B cell (primary cell): Measurements from ENCODE around the gene C1orf56. TPM values are rescaled to one million over a fixed set of nuclear protein-coding genes. Genes with fewer than 3 reads are reported as not detected.

Experiments
- ATAC-seq: fragments of 200-7000 bp; cut with Tn5 transposase; one replicate; pipeline ENCODE4 v1.10.0; 2021; ENCODE audit warnings: low read depth, mild to moderate bottlenecking, moderate number of reproducible peaks, moderate library complexity
- CTCF ChIA-PET: fragments of 350-600 bp; sonication (Branson Sonifier 250); formaldehyde crosslinking; loops from one replicate; lab custom pipeline; 2021; ENCODE audit warnings: antibody characterized with exemption, inconsistent platforms; lab: Charles Lee
- POLR2A ChIA-PET: fragments of 350-600 bp; sonication (Branson Sonifier 250); formaldehyde crosslinking; loops from one replicate; lab custom pipeline; 2021; ENCODE audit warnings: antibody characterized with exemption; lab: Charles Lee
- DNase-seq: peaks from one replicate; pipeline ENCODE4 v3.0.0; 2013
- H2AFZ ChIP-seq: 2 replicates; pipeline ENCODE4 v1.6.1; 2012; ENCODE audit warnings: mild to moderate bottlenecking, low read depth, low read length; ENCODE audit not compliant: insufficient read depth, poor library complexity, severe bottlenecking
- H3K27ac ChIP-seq, 2 donors: 1 replicate in 1 of 2; 2 replicates in 1 of 2; pipeline ENCODE4 v1.5.1; 2012 to 2013; ENCODE audit warnings: low read length in 2 of 2, mild to moderate bottlenecking in 2 of 2, moderate library complexity in 1 of 2
- H3K27me3 ChIP-seq, 4 experiments: fragments of 200-600 bp in 1 of 4; sonication (generic) in 1 of 4; replicated peaks in 1 of 4; 1 replicate in 2 of 4; 2 replicates in 2 of 4; pipeline versions ENCODE4 v1.6.1 to v1.7.0; 2013 to 2016; ENCODE audit warnings: low read length in 3 of 4, mild to moderate bottlenecking in 2 of 4, mixed read lengths in 1 of 4, moderate library complexity in 1 of 4; ENCODE audit not compliant: insufficient read depth in 4 of 4, control insufficient read depth in 3 of 4; ENCODE audit errors: control extremely low read depth in 1 of 4
- H3K36me3 ChIP-seq, 2 experiments: replicated peaks in 1 of 2; 1 replicate in 1 of 2; 2 replicates in 1 of 2; pipeline versions ENCODE4 v1.6.1 to v1.7.1; 2013; ENCODE audit warnings: low read length in 1 of 2; ENCODE audit not compliant: insufficient read depth in 2 of 2, control insufficient read depth in 1 of 2; ENCODE audit errors: control extremely low read depth in 1 of 2, extremely low read depth in 1 of 2
- H3K4me1 ChIP-seq, 2 donors: fragments of 200-600 bp in 1 of 2; sonication (generic) in 1 of 2; 1 replicate in 1 of 2; 2 replicates in 1 of 2; pipeline versions ENCODE4 v1.5.1 to v1.6.1; 2013 to 2017; ENCODE audit warnings: low read length in 2 of 2; ENCODE audit not compliant: control insufficient read depth in 2 of 2, insufficient read depth in 2 of 2
- H3K4me2 ChIP-seq: replicated peaks from 2 replicates; pipeline ENCODE3; 2012; ENCODE audit warnings: mild to moderate bottlenecking, low read depth, low read length; ENCODE audit not compliant: poor library complexity, severe bottlenecking
- H3K4me3 ChIP-seq, 5 experiments: fragments of 200-600 bp in 1 of 5; sonication (generic) in 1 of 5; 1 replicate in 3 of 5; 2 replicates in 2 of 5; pipeline versions ENCODE4 v1.5.1 to v1.7.0; 2011 to 2016; ENCODE audit warnings: low read length in 4 of 5, mild to moderate bottlenecking in 4 of 5, low read depth in 2 of 5, control low read depth in 1 of 5, moderate library complexity in 1 of 5; ENCODE audit not compliant: insufficient read depth in 1 of 5; ENCODE audit errors: control extremely low read depth in 1 of 5, extremely low read depth in 1 of 5
- H3K79me2 ChIP-seq: fragments of 200-600 bp; sonication (generic); one replicate; pipeline ENCODE4 v1.6.0; 2016; ENCODE audit warnings: low read length; ENCODE audit not compliant: control insufficient read depth, insufficient read depth
- H3K9ac ChIP-seq: fragments of 200-600 bp; sonication (generic); 2 replicates; pipeline ENCODE4 v1.6.1; 2017; ENCODE audit warnings: mild to moderate bottlenecking, low read length, moderate library complexity
- H3K9me3 ChIP-seq, 3 donors: one replicate each; pipeline versions ENCODE4 v1.6.1 to v1.7.1; 2013; ENCODE audit warnings: low read length in 2 of 3; ENCODE audit not compliant: control insufficient read depth in 2 of 3, insufficient read depth in 1 of 3; ENCODE audit errors: control extremely low read depth in 1 of 3
- H4K20me1 ChIP-seq: 2 replicates; pipeline ENCODE4 v1.6.0; 2012; ENCODE audit warnings: mild to moderate bottlenecking, low read length; ENCODE audit not compliant: insufficient read depth, control insufficient read depth, poor library complexity, severe bottlenecking
- H3K27ac Mint-ChIP-seq: one replicate; pipeline ENCODE4 v1.8.0; 2021; ENCODE audit warnings: mixed read lengths
- H3K27me3 Mint-ChIP-seq: one replicate; pipeline ENCODE4 v1.8.0; 2021; ENCODE audit warnings: mixed read lengths
- H3K4me1 Mint-ChIP-seq: one replicate; pipeline ENCODE4 v1.8.0; 2021; ENCODE audit warnings: mixed read lengths
- H3K4me3 Mint-ChIP-seq: one replicate; pipeline ENCODE4 v1.8.0; 2021; ENCODE audit warnings: mixed read lengths
- H3K9me3 Mint-ChIP-seq: one replicate; pipeline ENCODE4 v1.8.0; 2022; ENCODE audit warnings: mixed read lengths; ENCODE audit not compliant: insufficient read depth
- EZH2 ChIP-seq: IDR thresholded peaks from 2 replicates; pipeline ENCODE4 v1.6.1; 2012; ENCODE audit warnings: borderline replicate concordance, low read depth, mild to moderate bottlenecking, moderate library complexity, low read length; ENCODE audit not compliant: insufficient read depth, poor library complexity, severe bottlenecking
- WGBS: methylation state at CpG from one replicate; pipeline ENCODE4 v1.1.5; 2013; ENCODE audit warnings: missing lambda C conversion rate; ENCODE audit not compliant: insufficient coverage; 5-methylcytosine and 5-hydroxymethylcytosine counted together
- intact Hi-C: fragments of 100-400 bp; cut with micrococcal nuclease; formaldehyde crosslinking; loops from one replicate; pipeline ENCODE4 v1.10.0; 2022
- polyA plus RNA-seq: library from polyadenylated mRNA; depleted of rRNA; stranded (reverse); fragments of >200 nt; gene quantifications from 2 replicates; pipeline ENCODE4 v1.2.3, GENCODE V29; 2012
- total RNA-seq, 2 donors: library from RNA; stranded (reverse); fragments of 120-200 nt in 1 of 2; gene quantifications; 1 replicate in 1 of 2; 2 replicates in 1 of 2; pipeline versions ENCODE4 v1.2.3 to v1.2.4, GENCODE V29; 2013 to 2022
- TF ChIP-seq, protein P1 (sequence below): fragments of 200-600 bp; IDR thresholded peaks from one replicate; pipeline ENCODE4 v1.8.0; 2022; ENCODE audit warnings: antibody characterized with exemption, mild to moderate bottlenecking

C1orf56 gene
- total and polyA plus RNA-seq, 2 donors (not counting 1 experiment from before 2014, with no cell fraction given): 2.4 to 4.5 TPM

DNA sequence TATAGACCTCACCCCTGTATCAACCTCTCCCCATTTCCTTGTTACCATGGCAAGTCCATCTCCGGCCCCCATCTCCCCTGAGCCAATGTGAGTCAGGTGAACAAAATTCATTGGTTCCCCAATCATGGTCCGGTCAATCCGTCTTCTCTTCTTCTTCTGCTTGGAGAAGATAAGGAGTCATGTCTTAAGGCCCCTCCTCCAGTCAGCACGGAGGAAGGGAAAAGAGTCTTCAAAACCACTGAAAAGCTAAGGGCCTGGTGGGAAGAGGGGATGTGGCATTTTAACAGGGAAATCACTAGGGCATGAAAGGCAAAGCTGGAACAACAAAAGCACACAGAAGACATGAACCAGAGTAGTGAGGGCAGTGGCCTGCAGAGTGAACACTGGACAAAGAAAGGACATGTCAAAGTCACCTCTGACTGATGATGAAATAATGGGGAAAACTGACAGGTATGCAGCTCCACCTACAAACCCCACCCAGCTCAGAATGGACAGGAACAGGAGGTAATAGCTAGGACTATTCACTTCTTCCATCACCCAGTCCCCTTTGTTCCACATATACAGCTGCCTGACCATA is 7.5 kb downstream of the C1orf56 start:
- H3K27me3 ChIP-seq: no peaks in the 10 kb centered on the region
- H2AFZ ChIP-seq: no peak overlapping the region
- ATAC-seq (no peak), DNase-seq (no peak)
- peak overlapping the region in 4 of 5 experiments; percentile 87 to 98 (median 97) for H3K4me3 ChIP-seq
- H3K9me3 ChIP-seq: no peaks in the 10 kb centered on the region
- H3K4me1 Mint-ChIP-seq: peaks cover 56% of the 10 kb centered on the region
- H3K9me3 Mint-ChIP-seq: no peaks in the 10 kb centered on the region
- peaks cover 61% of the 10 kb centered on the region for H3K79me2 ChIP-seq
- H3K4me3 Mint-ChIP-seq: peak overlapping the region; percentile 99
- intact Hi-C loops: loop anchor here (5.0 kb wide), 2 partner anchors 78 to 227 kb away; partner anchors contain the start of gene ZNF687
- POLR2A ChIA-PET: interaction anchor here (1.3 to 1.6 kb wide), 2 partner anchors 16 to 31 kb away, joined by 3 to 6 read pairs; no protein-coding TSS in a partner anchor
- peak overlapping the region; percentile 97 for H3K4me2 ChIP-seq
- H3K4me1 ChIP-seq: peaks cover 41 to 50% of the 10 kb centered on the region in 2 donors
- CTCF ChIA-PET: interaction anchor here (1.1 to 9.2 kb wide), 6 partner anchors 13 to 102 kb away, joined by 3 to 82 read pairs (median 4); partner anchors contain the start of genes GABPB2, MINDY1 and TNFAIP8L2
- H3K27me3 Mint-ChIP-seq: no peaks in the 10 kb centered on the region
- peaks cover 13% of the 10 kb centered on the region for H4K20me1 ChIP-seq
- TF ChIP-seq, protein P1, sequence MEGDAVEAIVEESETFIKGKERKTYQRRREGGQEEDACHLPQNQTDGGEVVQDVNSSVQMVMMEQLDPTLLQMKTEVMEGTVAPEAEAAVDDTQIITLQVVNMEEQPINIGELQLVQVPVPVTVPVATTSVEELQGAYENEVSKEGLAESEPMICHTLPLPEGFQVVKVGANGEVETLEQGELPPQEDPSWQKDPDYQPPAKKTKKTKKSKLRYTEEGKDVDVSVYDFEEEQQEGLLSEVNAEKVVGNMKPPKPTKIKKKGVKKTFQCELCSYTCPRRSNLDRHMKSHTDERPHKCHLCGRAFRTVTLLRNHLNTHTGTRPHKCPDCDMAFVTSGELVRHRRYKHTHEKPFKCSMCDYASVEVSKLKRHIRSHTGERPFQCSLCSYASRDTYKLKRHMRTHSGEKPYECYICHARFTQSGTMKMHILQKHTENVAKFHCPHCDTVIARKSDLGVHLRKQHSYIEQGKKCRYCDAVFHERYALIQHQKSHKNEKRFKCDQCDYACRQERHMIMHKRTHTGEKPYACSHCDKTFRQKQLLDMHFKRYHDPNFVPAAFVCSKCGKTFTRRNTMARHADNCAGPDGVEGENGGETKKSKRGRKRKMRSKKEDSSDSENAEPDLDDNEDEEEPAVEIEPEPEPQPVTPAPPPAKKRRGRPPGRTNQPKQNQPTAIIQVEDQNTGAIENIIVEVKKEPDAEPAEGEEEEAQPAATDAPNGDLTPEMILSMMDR: no peak
- no peak for TF ChIP-seq EZH2
- no CpG with 5 or more reads among the region's 4 CpGs for WGBS
- H3K27ac ChIP-seq: peak overlapping the region; percentile 76 to 95
- peak overlapping the region; percentile 94 for H3K27ac Mint-ChIP-seq
- H3K9ac ChIP-seq: peak overlapping the region; percentile 91
- peaks cover 0 to 63% of the 10 kb centered on the region in 2 experiments for H3K36me3 ChIP-seq

DNA sequence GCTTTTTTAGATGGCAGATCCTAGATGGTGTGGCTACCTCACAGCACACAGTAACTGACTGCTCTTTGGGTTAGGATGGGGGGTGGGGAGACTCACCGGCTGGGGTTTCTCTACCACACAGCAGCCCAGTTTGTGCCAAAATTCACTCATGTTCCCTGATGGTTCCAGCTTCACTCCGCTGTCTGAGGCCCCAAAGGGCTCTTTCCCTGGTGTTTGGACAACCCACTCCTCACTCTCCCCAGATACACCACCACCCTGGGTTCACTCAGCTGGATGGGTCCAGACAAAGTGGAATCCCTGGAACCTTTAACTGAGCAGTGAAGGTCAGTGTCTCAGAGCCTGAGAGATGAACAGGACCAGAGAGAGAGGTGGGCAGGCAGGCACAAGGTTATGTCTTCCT is 8.0 kb downstream of the C1orf56 start:
- Histone ChIP-seq H3K9ac (peak overlapping the region; percentile 91), H4K20me1 (peaks cover 13% of the 10 kb centered on the region), H3K36me3 (peaks cover 0 to 62% of the 10 kb centered on the region in 2 experiments), H3K9me3 (no peaks in the 10 kb centered on the region), H3K4me1 (peaks cover 46 to 55% of the 10 kb centered on the region in 2 donors), H3K4me2 (peak overlapping the region; percentile 97), H3K79me2 (peaks cover 65% of the 10 kb centered on the region), H3K27me3 (no peaks in the 10 kb centered on the region), H3K4me3 (peak overlapping the region; percentile 87 to 99 (median 97)), H2AFZ (no peak overlapping the region), H3K27ac (peak overlapping the region; percentile 76 to 95)
- H3K4me1 Mint-ChIP-seq: peaks cover 58% of the 10 kb centered on the region
- intact Hi-C loops: loop anchor here (5.0 kb wide), 2 partner anchors 78 to 227 kb away; partner anchors contain the start of gene ZNF687
- 100% methylated on average over 1 of the region's 2 CpGs for WGBS
- no peak for ATAC-seq
- peak overlapping the region; percentile 99 for H3K4me3 Mint-ChIP-seq
- no peak for DNase-seq
- no peaks in the 10 kb centered on the region for H3K27me3 Mint-ChIP-seq
- CTCF ChIA-PET: interaction anchor here (1.1 to 9.2 kb wide), 6 partner anchors 12 to 101 kb away, joined by 3 to 82 read pairs (median 4); partner anchors contain the start of genes GABPB2 and TNFAIP8L2
- TF ChIP-seq, protein P1: no peak
- POLR2A ChIA-PET: interaction anchor here (0.9 to 1.6 kb wide), 3 partner anchors 10 to 16 kb away, joined by 3 to 6 read pairs (median 4); no protein-coding TSS in a partner anchor
- no peaks in the 10 kb centered on the region for H3K9me3 Mint-ChIP-seq
- peak overlapping the region; percentile 94 for H3K27ac Mint-ChIP-seq
